ENCODE data around the gene KLHL18.
"Not testable (repeated sequence)": the region's sequence is repeated elsewhere in the genome, so short reads cannot be mapped to it uniquely, and the experiment has no call there.

KLHL18 gene

GRCh38 chr3:47342812-47343211, 60.1 kb downstream of the KLHL18 start:
- in situ Hi-C loops (cut with HindIII; ENCODE audit: low pct_ligation_motif_present, low pct_unique_long_range_greater_than_20kb, low sequenced_read_pairs): no loop called here
- no peak for DNase-seq

- in situ Hi-C loops (cut with HindIII; ENCODE audit: low pct_ligation_motif_present, low pct_unique_long_range_greater_than_20kb, low sequenced_read_pairs): no loop called here
- DNase-seq: no peak
Observed at GRCh38 chr3:47343471-47343971, 60.8 kb downstream of the KLHL18 start.

GRCh38 chr3:47344971-47345370, 62.2 kb downstream of the KLHL18 start:
- in situ Hi-C loops (cut with HindIII; ENCODE audit: low pct_ligation_motif_present, low pct_unique_long_range_greater_than_20kb, low sequenced_read_pairs): no loop called here
- DNase-seq: no peak

- no peak for DNase-seq
- in situ Hi-C loops (cut with HindIII; ENCODE audit: low pct_ligation_motif_present, low pct_unique_long_range_greater_than_20kb, low sequenced_read_pairs): no loop called here
Observed at GRCh38 chr3:47347217-47347801, 64.6 kb downstream of the KLHL18 start.

- DNase-seq: no peak
- in situ Hi-C loops (cut with HindIII; ENCODE audit: low pct_ligation_motif_present, low pct_unique_long_range_greater_than_20kb, low sequenced_read_pairs): no loop called here
Observed at GRCh38 chr3:47348411-47349154, 65.8 kb downstream of the KLHL18 start.

- in situ Hi-C loops (cut with HindIII; ENCODE audit: low pct_ligation_motif_present, low pct_unique_long_range_greater_than_20kb, low sequenced_read_pairs): no loop called here
Observed at GRCh38 chr3:47355010-47355409, 72.3 kb downstream of the KLHL18 start.

GRCh38 chr3:47356201-47356600, 73.5 kb downstream of the KLHL18 start:
- DNase-seq: no peak
- in situ Hi-C loops (cut with HindIII; ENCODE audit: low pct_ligation_motif_present, low pct_unique_long_range_greater_than_20kb, low sequenced_read_pairs): no loop called here

More at GRCh38 chr3:47355010-47355409, 72.3 kb downstream of the KLHL18 start:
- DNase-seq: no peak

GRCh38 chr3:47359323-47359722, 76.6 kb downstream of the KLHL18 start:
- DNase-seq: no peak
- in situ Hi-C loops (cut with HindIII; ENCODE audit: low pct_ligation_motif_present, low pct_unique_long_range_greater_than_20kb, low sequenced_read_pairs): no loop called here

- DNase-seq; in situ Hi-C loops (cut with HindIII; ENCODE audit: low pct_ligation_motif_present, low pct_unique_long_range_greater_than_20kb, low sequenced_read_pairs): not testable (repeated sequence)
Observed at GRCh38 chr3:47360110-47360517, 77.4 kb downstream of the KLHL18 start.

GRCh38 chr3:47362701-47363100, 80.0 kb downstream of the KLHL18 start:
- in situ Hi-C loops (cut with HindIII; ENCODE audit: low pct_ligation_motif_present, low pct_unique_long_range_greater_than_20kb, low sequenced_read_pairs): no loop called here
- no peak for DNase-seq

GRCh38 chr3:47365213-47366153, 82.7 kb downstream of the KLHL18 start:
- DNase-seq: peak; percentile 21
- in situ Hi-C loops (cut with HindIII; ENCODE audit: low pct_ligation_motif_present, low pct_unique_long_range_greater_than_20kb, low sequenced_read_pairs): no loop called here

GRCh38 chr3:47366833-47367232, 84.1 kb downstream of the KLHL18 start:
- in situ Hi-C loops (cut with HindIII; ENCODE audit: low pct_ligation_motif_present, low pct_unique_long_range_greater_than_20kb, low sequenced_read_pairs): no loop called here
- no peak for DNase-seq

GRCh38 chr3:47367631-47368030, 84.9 kb downstream of the KLHL18 start:
- in situ Hi-C loops (cut with HindIII; ENCODE audit: low pct_ligation_motif_present, low pct_unique_long_range_greater_than_20kb, low sequenced_read_pairs): no loop called here
- DNase-seq: no peak

GRCh38 chr3:47370020-47370419, 87.3 kb downstream of the KLHL18 start:
- DNase-seq; in situ Hi-C loops (cut with HindIII; ENCODE audit: low pct_ligation_motif_present, low pct_unique_long_range_greater_than_20kb, low sequenced_read_pairs): not testable (repeated sequence)

GRCh38 chr3:47370887-47371697, 88.3 kb downstream of the KLHL18 start:
- DNase-seq: peak; percentile 11
- in situ Hi-C loops (cut with HindIII; ENCODE audit: low pct_ligation_motif_present, low pct_unique_long_range_greater_than_20kb, low sequenced_read_pairs): no loop called here

- in situ Hi-C loops (cut with HindIII; ENCODE audit: low pct_ligation_motif_present, low pct_unique_long_range_greater_than_20kb, low sequenced_read_pairs): no loop called here
- DNase-seq: no peak
Observed at GRCh38 chr3:47374587-47374986, 91.8 kb downstream of the KLHL18 start.

GRCh38 chr3:47376393-47376792, 93.6 kb downstream of the KLHL18 start:
- DNase-seq: no peak
- in situ Hi-C loops (cut with HindIII; ENCODE audit: low pct_ligation_motif_present, low pct_unique_long_range_greater_than_20kb, low sequenced_read_pairs): no loop called here

- no peak for DNase-seq
- in situ Hi-C loops (cut with HindIII; ENCODE audit: low pct_ligation_motif_present, low pct_unique_long_range_greater_than_20kb, low sequenced_read_pairs): no loop called here
Observed at GRCh38 chr3:47377186-47377585, 94.4 kb downstream of the KLHL18 start.
